GM19351 (cell line): ENCODE data around the gene COL18A1.
"Not testable (repeated sequence)": the region's sequence is repeated elsewhere in the genome, so short reads cannot be mapped to it uniquely, and the experiment has no call there.

Experiments used
- ATAC-seq: cut with Tn5 transposase; IDR thresholded peaks from one replicate; pipeline ENCODE4 v1.9.1; 2021; ENCODE audit warnings: mild to moderate bottlenecking, moderate library complexity; ENCODE audit not compliant: unreplicated experiment

Gene COL18A1

GRCh38 chr21:45366931-45367401 is 38.0 kb upstream of the COL18A1 start:
- ATAC-seq: no peak

- ATAC-seq: no peak
These were observed 37.3 kb upstream of the COL18A1 start for GRCh38 chr21:45367402-45368351.

- not testable (repeated sequence) for ATAC-seq
These were observed 35.9 kb upstream of the COL18A1 start for GRCh38 chr21:45369018-45369417.

- no peak for ATAC-seq
These were observed 34.4 kb upstream of the COL18A1 start for GRCh38 chr21:45370575-45370974.

GRCh38 chr21:45371081-45371480 is 33.9 kb upstream of the COL18A1 start:
- no peak for ATAC-seq

GRCh38 chr21:45371655-45372054 is 33.3 kb upstream of the COL18A1 start:
- no peak for ATAC-seq

- ATAC-seq: no peak
These were observed 32.1 kb upstream of the COL18A1 start for GRCh38 chr21:45372732-45373355.

GRCh38 chr21:45373991-45374816 is 30.8 kb upstream of the COL18A1 start:
- no peak for ATAC-seq

GRCh38 chr21:45374826-45375455 is 30.0 kb upstream of the COL18A1 start:
- ATAC-seq: no peak

- no peak for ATAC-seq
These were observed 28.3 kb upstream of the COL18A1 start for GRCh38 chr21:45376459-45377324.

- no peak for ATAC-seq
These were observed 27.6 kb upstream of the COL18A1 start for GRCh38 chr21:45377325-45377709.

GRCh38 chr21:45377866-45378257 is 27.1 kb upstream of the COL18A1 start:
- ATAC-seq: no peak

GRCh38 chr21:45378258-45378966 is 26.6 kb upstream of the COL18A1 start:
- no peak for ATAC-seq

- ATAC-seq: no peak
These were observed 25.6 kb upstream of the COL18A1 start for GRCh38 chr21:45379171-45379900.

- no peak for ATAC-seq
These were observed 25.0 kb upstream of the COL18A1 start for GRCh38 chr21:45379901-45380330.

- ATAC-seq: no peak
These were observed 24.4 kb upstream of the COL18A1 start for GRCh38 chr21:45380566-45380965.

- no peak for ATAC-seq
These were observed 23.8 kb upstream of the COL18A1 start for GRCh38 chr21:45381036-45381787.
